Activated CD4-positive, alpha-beta memory T cell treated with anti-CD3 and anti-CD28 coated beads, Interleukin-2, amount 10 ng/mL, durations not matched to agents 7 days and 5 days (primary cell): ENCODE results near the gene ZBTB20. TPM values are rescaled to one million over a fixed set of nuclear protein-coding genes. Genes with fewer than 3 reads are reported as not detected.

Source experiments
- CTCF ChIA-PET: fragments of 350-600 bp; sonication (Branson Sonifier 250); formaldehyde crosslinking; loops from one replicate; lab custom pipeline; 2021; ENCODE audit warnings: antibody characterized with exemption, inconsistent platforms; lab: Charles Lee
- POLR2A ChIA-PET: fragments of 350-600 bp; sonication (Branson Sonifier 250); formaldehyde crosslinking; loops from one replicate; lab custom pipeline; 2021; ENCODE audit warnings: antibody characterized with exemption; lab: Charles Lee
- DNase-seq: peaks from one replicate; pipeline ENCODE4 v3.0.0-alpha.2; 2020
- H3K27ac Mint-ChIP-seq: one replicate; pipeline ENCODE4 v1.8.0; 2021; ENCODE audit warnings: mild to moderate bottlenecking, mixed read lengths
- H3K27me3 Mint-ChIP-seq: one replicate; pipeline ENCODE4 v1.8.0; 2021; ENCODE audit warnings: mixed read lengths
- H3K36me3 Mint-ChIP-seq: one replicate; pipeline ENCODE4 v1.8.0; 2021; ENCODE audit warnings: low read depth, mixed read lengths
- H3K4me1 Mint-ChIP-seq: one replicate; pipeline ENCODE4 v1.8.0; 2021; ENCODE audit warnings: mixed read lengths
- H3K4me3 Mint-ChIP-seq: one replicate; pipeline ENCODE4 v1.8.0; 2021; ENCODE audit warnings: mild to moderate bottlenecking, mixed read lengths
- H3K9me3 Mint-ChIP-seq: one replicate; pipeline ENCODE4 v1.8.0; 2021; ENCODE audit warnings: mixed read lengths
- total RNA-seq, 2 experiments: library from RNA; stranded (reverse); gene quantifications; one replicate each; pipeline ENCODE4 v1.2.3, GENCODE V29; 2021

The ZBTB20 gene
- total RNA-seq, 2 experiments from 2014 or later = 6.3 to 8.6 TPM

DNA sequence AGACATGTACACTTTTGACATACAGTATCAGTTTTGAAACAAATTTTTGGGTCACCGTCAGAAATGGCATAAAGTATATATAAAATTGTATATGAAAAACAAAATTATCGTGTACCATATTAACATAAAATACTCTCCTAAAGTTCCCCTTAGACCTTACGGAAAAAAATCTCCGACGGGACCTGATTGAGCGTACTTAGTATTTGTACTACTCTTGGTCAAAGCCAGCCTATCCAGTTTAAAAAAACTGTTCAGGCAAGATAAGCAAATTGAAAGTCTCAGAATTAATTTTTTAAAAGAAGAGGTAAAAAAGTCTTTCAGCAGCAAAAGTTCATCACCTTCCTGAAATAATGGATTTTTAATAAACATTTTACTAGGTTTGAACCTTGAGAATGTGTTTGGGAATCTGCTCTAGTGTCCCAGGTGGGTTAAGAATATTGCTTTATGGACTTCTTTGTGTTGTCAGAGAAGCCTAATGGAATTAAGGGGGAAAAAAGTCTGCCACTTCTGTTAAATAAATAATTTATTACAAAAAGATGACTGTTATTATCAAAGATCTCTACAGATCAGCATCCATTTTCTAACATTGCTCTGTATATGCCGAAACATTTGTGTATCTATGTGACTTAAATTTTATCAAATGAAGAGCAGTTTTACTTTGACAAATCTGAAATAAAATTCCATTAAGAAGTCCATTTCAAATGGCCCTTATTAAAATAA is 48.6 kb downstream of the ZBTB20 start:
- Mint-ChIP-seq H3K36me3 (no peaks in the 10 kb centered on the region), H3K4me3 (no peak overlapping the region), H3K27ac (no peak overlapping the region), H3K4me1 (peaks cover 16% of the 10 kb centered on the region), H3K9me3 (no peaks in the 10 kb centered on the region), H3K27me3 (no peaks in the 10 kb centered on the region)
- DNase-seq = no peak
- ChIA-PET POLR2A (no interaction called here), CTCF (no interaction called here)

DNA sequence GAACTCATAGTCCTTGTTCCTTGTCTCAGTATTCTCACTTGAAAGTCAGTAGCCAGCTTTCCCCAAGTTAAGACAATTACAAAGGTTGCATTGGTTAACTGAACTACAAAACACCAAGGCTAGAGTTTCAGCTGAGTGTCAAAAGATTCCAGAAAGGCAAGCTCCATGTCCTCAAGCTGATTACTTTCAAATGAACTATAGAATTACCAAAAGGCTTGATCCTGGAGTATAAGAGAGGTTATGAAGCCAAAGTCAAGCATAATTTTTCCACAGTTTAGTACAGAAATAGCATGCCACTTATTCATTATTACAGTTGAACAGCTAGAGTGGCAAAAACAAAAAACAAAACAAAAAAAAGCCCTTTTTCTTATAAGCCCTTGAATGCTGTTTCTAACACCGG is 51.9 kb downstream of the ZBTB20 start:
- Mint-ChIP-seq H3K9me3 (no peaks in the 10 kb centered on the region), H3K27me3 (no peaks in the 10 kb centered on the region), H3K36me3 (no peaks in the 10 kb centered on the region), H3K4me1 (peaks cover 10% of the 10 kb centered on the region), H3K4me3 (no peak overlapping the region), H3K27ac (no peak overlapping the region)
- no peak for DNase-seq
- POLR2A ChIA-PET = no interaction called here
- CTCF ChIA-PET = interaction anchor here (1.0 to 2.2 kb wide), 2 partner anchors 51 to 689 kb away, joined by 3 to 7 read pairs; partner anchors contain the start of gene ZBTB20

DNA sequence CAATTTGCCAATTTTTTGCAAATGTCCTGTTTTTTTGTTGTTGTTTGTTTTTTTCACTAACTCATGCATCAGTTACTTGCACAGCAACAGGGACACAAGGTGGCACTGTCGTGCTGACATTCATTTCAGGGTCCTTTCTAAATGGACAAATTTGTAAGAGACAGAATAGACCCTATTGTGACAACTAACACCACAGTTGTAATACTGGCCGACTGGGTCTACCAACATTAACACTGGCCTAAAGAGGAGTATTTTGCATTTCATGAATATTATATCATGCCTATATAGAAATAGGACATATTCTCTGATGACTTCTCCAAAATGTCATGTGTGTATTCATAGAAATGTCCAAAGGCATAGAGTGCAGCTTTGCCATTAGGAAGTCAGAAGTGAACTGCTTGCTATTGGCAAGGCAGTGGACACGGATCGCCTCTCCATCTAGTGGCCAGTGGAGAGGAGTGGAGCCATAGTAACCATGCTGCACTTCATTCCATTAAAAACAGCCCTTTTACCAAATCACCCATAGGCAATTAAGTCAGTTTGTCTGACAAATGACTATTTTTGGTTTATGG is 54.8 kb downstream of the ZBTB20 start:
- ChIA-PET CTCF (interaction anchor here (0.7 to 2.1 kb wide), 12 partner anchors 9 to 723 kb away, joined by 3 to 14 read pairs (median 6); no protein-coding TSS in a partner anchor), POLR2A (interaction anchor here (1.0 to 2.1 kb wide), 2 partner anchors 54 to 692 kb away, joined by 4 to 8 read pairs; partner anchors contain the start of gene ZBTB20)
- Mint-ChIP-seq H3K36me3 (no peaks in the 10 kb centered on the region), H3K4me3 (no peak overlapping the region), H3K27ac (no peak overlapping the region), H3K27me3 (no peaks in the 10 kb centered on the region), H3K4me1 (no peaks in the 10 kb centered on the region), H3K9me3 (no peaks in the 10 kb centered on the region)
- peak; percentile 61 for DNase-seq

DNA sequence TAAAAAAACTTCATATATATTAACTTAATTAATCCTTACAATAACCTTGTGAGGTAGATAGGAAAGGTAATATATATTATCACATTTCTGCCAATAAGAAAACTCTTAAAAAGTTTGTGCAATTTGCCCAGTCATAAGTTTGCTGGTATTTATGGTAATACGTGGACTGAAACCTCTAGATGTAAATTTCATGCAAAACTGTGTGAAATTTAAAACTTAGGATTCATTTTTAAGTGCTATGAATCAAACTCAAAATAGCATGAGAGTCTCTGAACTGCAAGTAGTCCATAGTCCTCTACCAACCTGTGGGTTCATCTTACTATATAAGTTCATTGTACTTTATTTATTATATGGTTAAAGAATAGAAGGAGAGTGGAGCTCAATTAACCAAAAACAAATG is 56.4 kb downstream of the ZBTB20 start:
- H3K36me3 Mint-ChIP-seq = no peaks in the 10 kb centered on the region
- CTCF ChIA-PET = interaction anchor here (1.3 to 1.8 kb wide), 5 partner anchors 20 to 724 kb away, joined by 3 to 11 read pairs (median 6); no protein-coding TSS in a partner anchor
- no peak overlapping the region for H3K27ac Mint-ChIP-seq
- no peaks in the 10 kb centered on the region for H3K4me1 Mint-ChIP-seq
- H3K4me3 Mint-ChIP-seq = no peak overlapping the region
- no peaks in the 10 kb centered on the region for H3K9me3 Mint-ChIP-seq
- no peaks in the 10 kb centered on the region for H3K27me3 Mint-ChIP-seq
- no peak for DNase-seq
- POLR2A ChIA-PET = no interaction called here

DNA sequence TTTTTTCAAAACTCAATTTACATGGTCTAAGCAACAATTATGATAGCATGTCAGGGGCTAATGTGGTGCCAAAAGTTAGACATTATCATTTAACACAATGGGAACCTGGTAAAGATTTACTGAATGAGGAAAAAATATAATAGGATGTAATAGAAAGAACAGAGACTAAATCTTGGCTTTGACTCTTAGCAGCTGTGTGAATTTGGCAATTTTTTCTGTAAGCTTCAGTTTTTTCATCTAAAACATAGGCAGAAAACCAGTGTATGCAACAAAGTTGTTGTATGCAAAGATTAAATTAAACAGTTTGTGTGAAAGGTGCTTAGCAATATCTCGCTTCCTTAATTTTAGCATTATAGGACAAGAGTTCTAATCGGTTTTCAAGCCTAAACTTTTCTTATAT is 57.6 kb downstream of the ZBTB20 start:
- no peak for DNase-seq
- CTCF ChIA-PET = no interaction called here

DNA sequence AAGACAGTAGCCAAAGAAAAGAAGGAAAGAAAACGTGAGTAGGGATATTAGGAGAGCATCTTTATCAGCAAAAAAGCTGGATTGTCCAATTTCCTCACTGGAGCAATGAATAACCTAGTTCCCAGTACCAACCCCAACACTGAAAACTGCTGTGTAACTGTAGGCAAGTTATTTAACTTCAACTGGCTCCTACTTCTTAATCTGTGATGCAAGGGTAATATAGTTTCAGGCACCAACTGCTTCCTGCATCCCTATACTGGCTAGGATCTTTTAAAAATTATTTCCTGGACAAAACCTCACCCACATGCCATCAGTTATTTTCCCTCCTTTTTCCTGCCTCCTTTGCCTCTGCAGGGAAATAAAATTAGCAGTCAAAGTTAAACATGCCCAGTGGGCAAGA is 59.6 kb downstream of the ZBTB20 start:
- no peaks in the 10 kb centered on the region for H3K27me3 Mint-ChIP-seq
- DNase-seq = no peak
- H3K36me3 Mint-ChIP-seq = no peaks in the 10 kb centered on the region
- H3K4me3 Mint-ChIP-seq = no peak overlapping the region
- POLR2A ChIA-PET = no interaction called here
- no peak overlapping the region for H3K27ac Mint-ChIP-seq
- H3K4me1 Mint-ChIP-seq = no peaks in the 10 kb centered on the region
- H3K9me3 Mint-ChIP-seq = no peaks in the 10 kb centered on the region
- CTCF ChIA-PET = no interaction called here

More for the DNA sequence above, 57.6 kb downstream of the ZBTB20 start:
- POLR2A ChIA-PET = no interaction called here
- H3K4me3 Mint-ChIP-seq = no peak overlapping the region
- H3K9me3 Mint-ChIP-seq = no peaks in the 10 kb centered on the region
- H3K36me3 Mint-ChIP-seq = no peaks in the 10 kb centered on the region
- H3K27me3 Mint-ChIP-seq = no peaks in the 10 kb centered on the region
- no peak overlapping the region for H3K27ac Mint-ChIP-seq
- H3K4me1 Mint-ChIP-seq = no peaks in the 10 kb centered on the region

DNA sequence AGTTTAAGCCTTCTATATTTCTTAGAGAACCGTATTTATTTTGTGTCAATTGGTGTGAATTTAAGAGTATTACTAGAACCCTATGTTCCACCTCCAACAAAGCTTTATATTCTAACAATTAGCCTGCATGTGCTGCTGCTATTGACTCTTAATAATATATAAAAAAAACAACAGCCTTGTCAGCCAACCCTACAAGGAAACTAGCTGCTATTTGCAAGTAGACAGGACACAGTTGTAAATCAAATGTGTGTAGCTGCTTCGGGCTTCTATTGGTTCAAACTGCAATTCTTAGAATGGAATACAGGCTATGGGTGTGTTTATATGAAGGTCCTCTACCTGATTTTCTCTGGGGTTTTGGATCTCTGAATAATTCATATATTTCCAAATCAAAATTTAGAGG is 60.7 kb downstream of the ZBTB20 start:
- CTCF ChIA-PET = no interaction called here
- Mint-ChIP-seq H3K27me3 (no peaks in the 10 kb centered on the region), H3K36me3 (no peaks in the 10 kb centered on the region), H3K4me1 (no peaks in the 10 kb centered on the region), H3K27ac (no peak overlapping the region), H3K4me3 (no peak overlapping the region), H3K9me3 (no peaks in the 10 kb centered on the region)
- POLR2A ChIA-PET = no interaction called here
- no peak for DNase-seq

DNA sequence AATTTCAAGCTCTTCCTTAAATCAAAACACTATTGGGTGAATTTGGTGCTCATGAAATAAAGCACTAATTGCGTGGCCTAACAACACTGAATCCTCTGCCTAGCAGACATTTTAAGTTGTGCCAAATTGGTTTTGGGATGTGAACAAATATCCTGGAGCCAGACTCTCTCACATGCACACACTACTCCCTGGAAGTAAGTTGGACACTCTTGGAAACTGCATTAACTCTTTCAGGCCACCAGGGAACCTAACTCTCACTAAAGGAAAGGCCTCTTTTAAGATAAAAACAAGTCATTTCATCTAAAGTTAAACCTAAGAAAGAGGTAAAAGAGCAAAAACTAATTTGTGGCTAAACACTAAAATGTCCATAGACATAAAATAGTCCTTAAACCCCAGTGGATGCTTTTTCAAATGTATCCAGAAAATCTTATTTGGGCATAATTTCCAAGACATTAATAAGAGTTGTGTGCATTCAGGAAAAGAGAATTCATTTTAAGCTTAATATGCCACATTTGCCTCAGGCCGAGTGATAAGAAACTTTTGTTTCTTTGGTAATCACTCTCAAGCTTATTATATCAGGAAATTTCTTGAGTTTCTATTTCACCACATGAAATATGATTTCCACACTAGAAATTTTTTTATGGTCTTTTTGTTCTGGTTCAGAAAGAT is 61.8 kb downstream of the ZBTB20 start:
- DNase-seq = no peak
- H3K36me3 Mint-ChIP-seq = no peaks in the 10 kb centered on the region
- no peak overlapping the region for H3K4me3 Mint-ChIP-seq
- ChIA-PET CTCF (interaction anchor here (1.3 kb wide), 1 partner anchor 8 kb away, joined by 3 read pairs; no protein-coding TSS in a partner anchor), POLR2A (no interaction called here)
- H3K4me1 Mint-ChIP-seq = no peaks in the 10 kb centered on the region
- no peaks in the 10 kb centered on the region for H3K9me3 Mint-ChIP-seq
- no peak overlapping the region for H3K27ac Mint-ChIP-seq
- H3K27me3 Mint-ChIP-seq = no peaks in the 10 kb centered on the region

DNA sequence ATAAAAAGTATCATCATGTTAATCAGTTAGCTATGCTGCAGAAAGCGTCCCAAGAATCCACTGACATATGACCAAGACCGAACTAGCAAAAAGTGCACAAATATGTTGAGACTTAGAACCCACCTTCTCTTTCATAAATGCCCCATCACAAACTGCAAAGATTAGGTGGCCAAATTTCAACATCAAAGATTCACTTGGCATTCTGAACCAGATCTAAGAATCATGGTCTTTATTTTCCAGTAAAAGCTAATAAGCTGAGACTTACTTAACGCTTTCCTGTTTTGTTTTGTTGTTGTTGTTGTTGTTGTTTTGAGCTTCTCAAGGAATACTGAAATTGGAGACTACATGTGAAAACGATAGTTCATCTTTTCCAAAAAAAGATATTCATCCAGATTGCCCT is 62.4 kb downstream of the ZBTB20 start:
- ChIA-PET POLR2A (no interaction called here), CTCF (interaction anchor here (1.3 kb wide), 1 partner anchor 9 kb away, joined by 3 read pairs; no protein-coding TSS in a partner anchor)
- no peak for DNase-seq
- H3K27me3 Mint-ChIP-seq = no peaks in the 10 kb centered on the region
- no peaks in the 10 kb centered on the region for H3K4me1 Mint-ChIP-seq
- no peak overlapping the region for H3K27ac Mint-ChIP-seq
- H3K9me3 Mint-ChIP-seq = no peaks in the 10 kb centered on the region
- H3K36me3 Mint-ChIP-seq = no peaks in the 10 kb centered on the region
- H3K4me3 Mint-ChIP-seq = no peak overlapping the region

DNA sequence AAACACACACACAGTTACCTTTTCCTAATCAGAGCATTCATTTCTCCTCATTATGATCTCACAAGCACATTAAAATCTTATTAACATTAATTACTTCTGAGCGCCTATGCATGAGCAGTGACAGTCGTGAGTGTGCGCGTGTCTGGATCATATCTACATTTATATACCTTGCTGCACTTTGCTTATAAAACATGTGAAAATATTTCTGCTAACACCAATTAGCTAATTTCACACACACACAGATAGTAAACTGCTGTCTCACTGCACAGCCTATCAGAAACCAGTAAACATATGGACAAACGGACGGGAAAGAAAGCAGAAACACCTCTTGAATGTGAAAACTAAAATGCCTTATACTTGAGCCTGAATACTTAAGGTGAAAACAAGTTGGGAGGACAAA is 64.8 kb downstream of the ZBTB20 start:
- Mint-ChIP-seq H3K9me3 (no peaks in the 10 kb centered on the region), H3K36me3 (no peaks in the 10 kb centered on the region), H3K27me3 (no peaks in the 10 kb centered on the region), H3K27ac (no peak overlapping the region), H3K4me3 (no peak overlapping the region), H3K4me1 (peaks cover 2% of the 10 kb centered on the region)
- ChIA-PET POLR2A (no interaction called here), CTCF (no interaction called here)
- no peak for DNase-seq

DNA sequence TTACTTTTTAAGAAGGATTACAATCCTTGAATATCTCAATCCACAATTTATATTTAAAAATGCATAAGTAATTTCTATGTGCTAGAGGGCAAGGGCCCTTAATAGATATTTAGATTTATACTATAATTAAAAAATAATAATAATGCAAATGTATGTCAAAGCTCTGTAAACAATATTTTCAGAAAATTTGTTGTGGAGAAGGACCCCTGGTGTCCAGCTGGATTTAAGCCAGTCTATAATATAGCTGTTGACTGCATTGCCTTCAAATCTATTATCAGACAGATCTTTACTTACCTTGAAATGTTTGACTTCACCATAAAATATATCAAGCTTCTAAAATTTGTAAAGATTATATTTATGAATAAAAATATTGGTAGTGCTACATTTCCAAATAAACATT is 65.6 kb downstream of the ZBTB20 start:
- DNase-seq = no peak
- H3K36me3 Mint-ChIP-seq = no peaks in the 10 kb centered on the region
- no peak overlapping the region for H3K27ac Mint-ChIP-seq
- POLR2A ChIA-PET = no interaction called here
- H3K27me3 Mint-ChIP-seq = no peaks in the 10 kb centered on the region
- CTCF ChIA-PET = no interaction called here
- H3K4me3 Mint-ChIP-seq = no peak overlapping the region
- H3K9me3 Mint-ChIP-seq = no peaks in the 10 kb centered on the region
- peaks cover 2% of the 10 kb centered on the region for H3K4me1 Mint-ChIP-seq

DNA sequence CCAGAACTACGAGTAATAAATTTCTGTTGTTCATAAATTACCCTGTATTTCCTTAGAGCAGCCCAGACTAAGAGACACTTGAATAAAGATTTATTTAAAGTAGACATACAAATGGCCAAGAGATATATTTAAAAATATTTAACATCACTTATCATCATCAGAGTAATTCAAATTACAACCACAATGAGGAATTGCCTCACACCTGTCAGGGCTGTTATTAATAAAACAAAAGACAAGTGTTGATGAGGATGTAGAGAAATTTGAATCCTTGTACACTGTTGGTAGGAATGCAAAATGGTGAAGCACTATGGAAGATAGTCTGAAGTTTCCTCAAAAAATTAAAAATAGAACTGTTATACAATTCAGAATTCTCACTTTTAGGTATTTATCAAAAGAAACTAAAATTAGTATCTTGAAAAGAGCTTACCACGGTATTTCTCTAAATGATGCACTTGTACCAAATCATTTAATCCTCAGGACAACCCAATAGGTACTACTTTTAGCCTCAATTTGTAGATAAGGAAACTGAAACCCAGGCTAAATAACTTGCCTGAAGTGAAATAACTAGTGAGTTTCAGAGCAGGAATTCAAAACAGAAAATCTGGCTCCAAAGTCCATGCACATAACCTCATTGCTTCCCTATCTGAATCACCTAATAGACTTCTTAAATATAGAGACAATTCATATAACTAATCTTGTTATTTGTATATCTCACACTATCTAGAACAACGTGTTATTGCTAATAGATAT is 69.4 kb downstream of the ZBTB20 start:
- DNase-seq = no peak
- Mint-ChIP-seq H3K27me3 (no peaks in the 10 kb centered on the region), H3K9me3 (no peaks in the 10 kb centered on the region), H3K4me1 (peaks cover 2% of the 10 kb centered on the region), H3K36me3 (no peaks in the 10 kb centered on the region), H3K4me3 (no peak overlapping the region), H3K27ac (no peak overlapping the region)
- ChIA-PET POLR2A (no interaction called here), CTCF (no interaction called here)

DNA sequence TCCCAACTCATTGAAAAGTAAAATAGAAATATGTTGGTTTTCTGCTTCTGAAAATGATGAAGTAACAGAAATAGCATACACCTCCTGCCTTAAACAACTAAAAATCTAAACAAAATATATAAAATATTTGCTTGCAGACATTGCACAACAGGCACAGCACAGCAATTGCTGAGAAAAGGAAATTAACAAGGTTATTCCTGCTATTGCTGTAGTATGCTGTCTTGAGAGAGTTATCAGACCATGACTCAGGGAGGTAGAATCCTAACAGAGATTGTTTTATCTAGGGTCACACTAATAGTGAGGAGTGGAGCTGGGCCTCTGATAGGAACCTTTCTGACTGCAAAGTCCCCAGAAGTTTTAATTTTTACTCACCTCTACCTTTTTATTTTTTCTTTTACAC is 72.6 kb downstream of the ZBTB20 start:
- CTCF ChIA-PET = no interaction called here
- Mint-ChIP-seq H3K4me3 (no peak overlapping the region), H3K27me3 (no peaks in the 10 kb centered on the region), H3K9me3 (no peaks in the 10 kb centered on the region), H3K4me1 (peaks cover 5% of the 10 kb centered on the region), H3K36me3 (peaks cover 3% of the 10 kb centered on the region), H3K27ac (no peak overlapping the region)
- DNase-seq = no peak
- POLR2A ChIA-PET = no interaction called here
